T-cell (primary cell): ENCODE measurements around the gene KRT77. TPM values are rescaled to one million over a fixed set of nuclear protein-coding genes. Genes with fewer than 3 reads are reported as not detected.

Experiments used
- ATAC-seq, 4 experiments: fragments of 200-7000 bp in 3 of 4; fragments of 150-1000 bp in 1 of 4; cut with Tn5 transposase; replicated peaks in 1 of 4; 1 replicate in 3 of 4; 2 replicates in 1 of 4; pipeline ENCODE4 v1.10.0; 2021; ENCODE audit warnings: moderate library complexity in 3 of 4, mild to moderate bottlenecking in 2 of 4, moderate number of reproducible peaks in 1 of 4
- CTCF ChIA-PET, 2 donors: fragments of 300-600 bp; sonication (Branson Sonifier 250); formaldehyde crosslinking; loops; one replicate each; lab custom pipeline; 2022; ENCODE audit warnings: antibody characterized with exemption in 2 of 2; lab: Charles Lee
- POLR2A ChIA-PET, 2 donors: fragments of 300-600 bp; sonication (Branson Sonifier 250); formaldehyde crosslinking; loops; one replicate each; lab custom pipeline; 2022; ENCODE audit warnings: antibody characterized with exemption in 2 of 2; lab: Charles Lee
- DNase-seq, 35 experiments: peaks; one replicate each; pipeline versions ENCODE4 v3.0.0 to v3.0.0-alpha.2; 2013 to 2023
- H3K27ac ChIP-seq: one replicate; pipeline ENCODE4 v1.5.1; 2013; ENCODE audit warnings: low read length
- H3K27me3 ChIP-seq, 2 experiments: replicated peaks in 1 of 2; 1 replicate in 1 of 2; 2 replicates in 1 of 2; pipeline versions ENCODE4 v1.6.1 to v1.7.0; 2013; ENCODE audit warnings: low read length in 1 of 2, mixed read lengths in 1 of 2; ENCODE audit not compliant: control insufficient read depth in 2 of 2, insufficient read depth in 2 of 2; ENCODE audit errors: extremely low read depth in 1 of 2
- H3K36me3 ChIP-seq, 2 donors: 1 replicate in 1 of 2; 2 replicates in 1 of 2; pipeline versions ENCODE4 v1.6.1 to v1.7.0; 2013; ENCODE audit warnings: low read length in 1 of 2; ENCODE audit not compliant: control insufficient read depth in 2 of 2, insufficient read depth in 1 of 2; ENCODE audit errors: extremely low read depth in 1 of 2
- H3K4me1 ChIP-seq, 2 experiments: 1 replicate in 1 of 2; 2 replicates in 1 of 2; pipeline versions ENCODE4 v1.6.1 to v1.7.0; 2013; ENCODE audit warnings: low read length in 2 of 2, mixed read lengths in 1 of 2; ENCODE audit not compliant: insufficient read depth in 2 of 2, control insufficient read depth in 1 of 2; ENCODE audit errors: extremely low read depth in 1 of 2
- H3K4me3 ChIP-seq, 2 donors: 1 replicate in 1 of 2; 2 replicates in 1 of 2; pipeline versions ENCODE4 v1.5.1 to v1.7.0; 2013; ENCODE audit warnings: mild to moderate bottlenecking in 2 of 2, low read length in 1 of 2, moderate library complexity in 1 of 2; ENCODE audit not compliant: control insufficient read depth in 1 of 2; ENCODE audit errors: extremely low read depth in 1 of 2
- H3K9me3 ChIP-seq: 2 replicates; pipeline ENCODE4 v1.7.0; 2013
- H3K27ac Mint-ChIP-seq, 2 donors: one replicate each; pipeline ENCODE4 v1.8.0; 2020 to 2021; ENCODE audit warnings: mild to moderate bottlenecking in 2 of 2, mixed read lengths in 2 of 2
- H3K27me3 Mint-ChIP-seq, 2 donors: one replicate each; pipeline ENCODE4 v1.8.0; 2021 to 2022; ENCODE audit warnings: mixed read lengths in 2 of 2
- H3K36me3 Mint-ChIP-seq: one replicate; pipeline ENCODE4 v1.8.0; 2021; ENCODE audit warnings: mixed read lengths
- H3K4me1 Mint-ChIP-seq, 3 donors: one replicate each; pipeline ENCODE4 v1.8.0; 2020 to 2022; ENCODE audit warnings: mixed read lengths in 3 of 3, mild to moderate bottlenecking in 1 of 3
- H3K4me3 Mint-ChIP-seq, 3 donors: one replicate each; pipeline ENCODE4 v1.8.0; 2020 to 2022; ENCODE audit warnings: mild to moderate bottlenecking in 3 of 3, mixed read lengths in 3 of 3, moderate library complexity in 3 of 3
- H3K9me3 Mint-ChIP-seq, 3 donors: one replicate each; pipeline ENCODE4 v1.8.0; 2020 to 2022; ENCODE audit warnings: mixed read lengths in 3 of 3
- WGBS: methylation state at CpG from one replicate; pipeline ENCODE4 v1.1.5; 2013; ENCODE audit warnings: missing lambda C conversion rate; ENCODE audit not compliant: insufficient coverage; 5-methylcytosine and 5-hydroxymethylcytosine counted together
- total RNA-seq, 35 experiments: library from RNA in 6 of 35; stranded (reverse) in 6 of 35; fragments of 120-200 nt in 1 of 35; gene quantifications; one replicate each; pipeline versions ENCODE4 v1.2.1 to v1.2.4 and lab custom pipeline; 2013 to 2026

The KRT77 gene
- total RNA-seq, 5 donors from 2014 or later (not counting 1 experiment from before 2014, with no cell fraction given), result not detected

GRCh38 chr12:52745554-52745953, 42.2 kb upstream of the KRT77 start:
- H3K9me3 Mint-ChIP-seq, result no peaks in the 10 kb centered on the region
- POLR2A ChIA-PET, result interaction anchor here in 1 of 2 donors (0.5 kb wide), 1 partner anchor 1275 kb away, joined by 7 read pairs; no protein-coding TSS in a partner anchor
- CTCF ChIA-PET, result no interaction called here

GRCh38 chr12:52744493-52745156, 41.3 kb upstream of the KRT77 start:
- ATAC-seq (no peak), DNase-seq (no peak)
- Histone ChIP-seq H3K36me3 (no peaks in the 10 kb centered on the region), H3K27me3 (peaks cover 0 to 29% of the 10 kb centered on the region in 2 experiments), H3K4me1 (peaks cover 4 to 9% of the 10 kb centered on the region in 2 experiments), H3K27ac (no peak overlapping the region), H3K9me3 (no peaks in the 10 kb centered on the region), H3K4me3 (no peak overlapping the region)
- ChIA-PET POLR2A (no interaction called here), CTCF (no interaction called here)
- peaks cover 11 to 12% (median 12%) of the 10 kb centered on the region in 3 donors for H3K4me1 Mint-ChIP-seq
- no CpG with 5 or more reads among the region's 1 CpG for WGBS
- no peaks in the 10 kb centered on the region for H3K36me3 Mint-ChIP-seq
- no peaks in the 10 kb centered on the region for H3K9me3 Mint-ChIP-seq
- no peak overlapping the region for H3K27ac Mint-ChIP-seq
- H3K27me3 Mint-ChIP-seq, result peaks cover 5 to 7% of the 10 kb centered on the region in 2 donors
- H3K4me3 Mint-ChIP-seq, result no peak overlapping the region

More at GRCh38 chr12:52745554-52745953, 42.2 kb upstream of the KRT77 start:
- Histone ChIP-seq H3K9me3 (no peaks in the 10 kb centered on the region), H3K4me1 (peaks cover 4 to 9% of the 10 kb centered on the region in 2 experiments), H3K36me3 (no peaks in the 10 kb centered on the region), H3K27me3 (peaks cover 0 to 26% of the 10 kb centered on the region in 2 experiments), H3K4me3 (no peak overlapping the region), H3K27ac (no peak overlapping the region)
- DNase-seq, result no peak
- Mint-ChIP-seq H3K27me3 (peaks cover 5% of the 10 kb centered on the region in 2 donors), H3K36me3 (no peaks in the 10 kb centered on the region), H3K4me3 (no peak overlapping the region), H3K27ac (no peak overlapping the region), H3K4me1 (peaks cover 11 to 18% (median 12%) of the 10 kb centered on the region in 3 donors)
- no peak for ATAC-seq
- WGBS, result no CpG with 5 or more reads among the region's 5 CpGs

- peaks cover 5 to 11% of the 10 kb centered on the region in 2 donors for H3K27me3 Mint-ChIP-seq
- H3K27ac Mint-ChIP-seq, result no peak overlapping the region
- POLR2A ChIA-PET, result no interaction called here
- Histone ChIP-seq H3K36me3 (no peaks in the 10 kb centered on the region), H3K4me3 (no peak overlapping the region), H3K27ac (no peak overlapping the region), H3K9me3 (no peaks in the 10 kb centered on the region), H3K27me3 (peaks cover 0 to 34% of the 10 kb centered on the region in 2 experiments), H3K4me1 (no peaks in the 10 kb centered on the region)
- WGBS, result 66% methylated on average over 2 of the region's 3 CpGs
- H3K4me3 Mint-ChIP-seq, result no peak overlapping the region
- ATAC-seq (no peak), DNase-seq (no peak)
- H3K36me3 Mint-ChIP-seq, result no peaks in the 10 kb centered on the region
- H3K9me3 Mint-ChIP-seq, result no peaks in the 10 kb centered on the region
- peaks cover 0 to under 1% (median 0%) of the 10 kb centered on the region in 3 donors for H3K4me1 Mint-ChIP-seq
- CTCF ChIA-PET, result interaction anchor here in 1 of 2 donors (0.6 kb wide), 1 partner anchor 14 kb away, joined by 3 read pairs; no protein-coding TSS in a partner anchor
Observed at GRCh38 chr12:52742822-52743457, 39.6 kb upstream of the KRT77 start.

GRCh38 chr12:52742196-52742580, 38.9 kb upstream of the KRT77 start:
- no peak overlapping the region for H3K27ac Mint-ChIP-seq
- Histone ChIP-seq H3K27ac (no peak overlapping the region), H3K27me3 (peaks cover 0 to 33% of the 10 kb centered on the region in 2 experiments), H3K4me3 (no peak overlapping the region), H3K4me1 (no peaks in the 10 kb centered on the region), H3K36me3 (no peaks in the 10 kb centered on the region), H3K9me3 (no peaks in the 10 kb centered on the region)
- no peak overlapping the region for H3K4me3 Mint-ChIP-seq
- ChIA-PET POLR2A (no interaction called here), CTCF (no interaction called here)
- DNase-seq (no peak), ATAC-seq (no peak)
- WGBS, result 61% methylated on average over 4 of the region's 7 CpGs
- H3K36me3 Mint-ChIP-seq, result no peaks in the 10 kb centered on the region
- H3K9me3 Mint-ChIP-seq, result no peaks in the 10 kb centered on the region
- H3K27me3 Mint-ChIP-seq, result peaks cover 5 to 11% of the 10 kb centered on the region in 2 donors
- no peaks in the 10 kb centered on the region for H3K4me1 Mint-ChIP-seq

GRCh38 chr12:52741375-52742195, 38.3 kb upstream of the KRT77 start:
- no peak overlapping the region for H3K4me3 ChIP-seq
- Mint-ChIP-seq H3K27me3 (peaks cover 5 to 11% of the 10 kb centered on the region in 2 donors), H3K36me3 (no peaks in the 10 kb centered on the region), H3K27ac (no peak overlapping the region), H3K4me3 (no peak overlapping the region), H3K4me1 (no peaks in the 10 kb centered on the region), H3K9me3 (no peaks in the 10 kb centered on the region)
- no peaks in the 10 kb centered on the region for H3K4me1 ChIP-seq
- H3K27ac ChIP-seq, result no peak overlapping the region
- ChIA-PET CTCF (no interaction called here), POLR2A (no interaction called here)
- WGBS, result 29% methylated on average over 11 of the region's 16 CpGs
- peaks cover 0 to 35% of the 10 kb centered on the region in 2 experiments for H3K27me3 ChIP-seq
- H3K9me3 ChIP-seq, result no peaks in the 10 kb centered on the region
- H3K36me3 ChIP-seq, result no peaks in the 10 kb centered on the region
- peak in 33 of 35 experiments; percentile 4 to 76 (median 42) for DNase-seq
- ATAC-seq, result peak; percentile 34 to 59 (median 52)

GRCh38 chr12:52740584-52740983, 37.3 kb upstream of the KRT77 start:
- Mint-ChIP-seq H3K27me3 (peaks cover 5 to 11% of the 10 kb centered on the region in 2 donors), H3K9me3 (no peaks in the 10 kb centered on the region), H3K36me3 (no peaks in the 10 kb centered on the region), H3K27ac (no peak overlapping the region), H3K4me1 (no peaks in the 10 kb centered on the region), H3K4me3 (no peak overlapping the region)
- Histone ChIP-seq H3K36me3 (no peaks in the 10 kb centered on the region), H3K4me3 (no peak overlapping the region), H3K4me1 (no peaks in the 10 kb centered on the region), H3K27ac (no peak overlapping the region), H3K9me3 (no peaks in the 10 kb centered on the region), H3K27me3 (peaks cover 0 to 37% of the 10 kb centered on the region in 2 experiments)
- no peak for ATAC-seq
- POLR2A ChIA-PET, result no interaction called here
- CTCF ChIA-PET, result no interaction called here
- DNase-seq, result no peak
